ENCODE data around the gene TRIM52.

TRIM52 gene

DNA sequence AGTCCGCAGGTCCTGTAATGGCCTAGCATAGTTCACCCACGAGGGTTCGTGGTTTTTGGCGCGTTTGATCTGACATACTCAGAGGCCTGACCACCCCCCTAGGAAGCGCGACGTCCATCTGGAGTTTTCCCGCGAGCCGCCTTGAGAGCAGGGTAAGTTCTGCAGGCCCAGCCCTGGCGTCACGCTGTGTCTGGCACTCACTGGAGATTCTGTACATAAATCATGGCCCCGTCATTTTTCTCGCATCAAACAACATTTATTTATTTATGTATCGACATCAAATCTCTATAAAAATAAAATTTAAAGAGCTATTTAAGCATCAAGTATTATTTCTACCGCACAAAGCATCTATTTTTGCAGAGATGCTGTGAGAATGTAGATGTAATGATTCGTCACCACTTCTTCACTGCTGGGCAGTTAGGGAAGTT is 38.3 kb downstream of the TRIM52 start:
- DNase-seq (ENCODE audit: low read depth, low spot score): no peak
- no peak for TF ChIP-seq CTCF (IDR thresholded peaks at IDR 0.05; ENCODE audit: insufficient read depth, low read length, missing control alignments)
- peak overlapping the region; percentile 96 for H3K4me3 ChIP-seq (ENCODE audit: low read depth, low read length)
- POLR2A ChIA-PET: interaction anchor here (0.8 to 5.5 kb wide), 14 partner anchors 12 to 50 kb away, joined by 3 to 40 read pairs (median 5); partner anchors contain the start of genes RACK1 and TRIM7
- CTCF ChIA-PET: interaction anchor here (1.0 to 1.9 kb wide), 3 partner anchors 16 to 37 kb away, joined by 3 to 7 read pairs (median 4); no protein-coding TSS in a partner anchor

DNA sequence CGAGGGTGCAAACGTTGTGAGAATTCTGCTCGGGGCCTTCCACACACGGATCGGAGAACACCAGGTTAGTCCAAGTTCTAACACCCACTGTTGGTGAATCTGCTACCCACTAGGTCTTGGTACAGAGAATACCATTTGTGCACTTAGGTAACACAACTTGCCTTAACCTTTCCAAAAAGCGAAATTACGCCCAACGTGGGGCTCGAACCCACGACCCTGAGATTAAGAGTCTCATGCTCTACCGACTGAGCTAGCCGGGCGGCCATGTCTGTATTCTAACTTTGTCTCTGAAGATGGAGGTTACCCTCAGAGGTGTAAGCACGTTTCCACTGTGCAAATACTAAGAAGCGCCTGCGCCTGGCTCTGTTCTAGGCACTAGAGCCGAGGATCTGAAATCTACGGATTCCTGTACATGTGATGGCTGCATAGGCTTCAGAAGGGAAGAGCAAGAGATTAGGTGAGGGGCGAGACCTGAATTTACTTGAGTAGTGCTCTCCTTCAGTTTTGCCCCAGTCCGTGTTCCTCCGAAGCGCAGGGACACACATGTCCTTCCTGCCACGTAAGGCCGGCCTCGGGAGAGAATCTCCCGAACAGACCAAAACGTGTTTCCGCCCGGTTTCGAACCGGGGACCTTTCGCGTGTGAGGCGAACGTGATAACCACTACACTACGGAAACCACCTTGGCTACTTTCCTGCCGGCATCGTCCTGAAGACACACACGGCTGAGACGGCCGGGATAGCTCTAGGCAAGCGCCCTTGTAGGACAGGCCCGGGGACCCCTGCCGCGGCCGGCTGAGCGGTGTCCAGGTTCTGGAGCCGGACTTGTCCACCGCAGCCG is 38.9 kb downstream of the TRIM52 start:
- CTCF ChIA-PET: interaction anchor here (1.0 to 1.9 kb wide), 3 partner anchors 15 to 38 kb away, joined by 3 to 7 read pairs (median 4); no protein-coding TSS in a partner anchor
- no peak for TF ChIP-seq CTCF (IDR thresholded peaks at IDR 0.05; ENCODE audit: insufficient read depth, low read length, missing control alignments)
- POLR2A ChIA-PET: interaction anchor here (0.8 to 5.5 kb wide), 11 partner anchors 13 to 38 kb away, joined by 3 to 40 read pairs (median 6); partner anchors contain the start of genes RACK1 and TRIM7
- peak overlapping the region; percentile 96 for H3K4me3 ChIP-seq (ENCODE audit: low read depth, low read length)
- peak; percentile 91 for DNase-seq (ENCODE audit: low read depth, low spot score)

- DNase-seq (ENCODE audit: low read depth, low spot score): no peak
- POLR2A ChIA-PET: interaction anchor here (1.0 to 2.6 kb wide), 5 partner anchors 13 to 39 kb away, joined by 4 to 14 read pairs (median 6); no protein-coding TSS in a partner anchor
- TF ChIP-seq CTCF (IDR thresholded peaks at IDR 0.05; ENCODE audit: insufficient read depth, low read length, missing control alignments): no peak
- CTCF ChIA-PET: interaction anchor here (1.9 kb wide), 1 partner anchor 34 kb away, joined by 7 read pairs; no protein-coding TSS in a partner anchor
- H3K4me3 ChIP-seq (ENCODE audit: low read depth, low read length): peak overlapping the region; percentile 21; the same call in 1 of the 2 replicates
Observed at GRCh38 chr5:181221105-181221791, 39.7 kb downstream of the TRIM52 start.

DNA sequence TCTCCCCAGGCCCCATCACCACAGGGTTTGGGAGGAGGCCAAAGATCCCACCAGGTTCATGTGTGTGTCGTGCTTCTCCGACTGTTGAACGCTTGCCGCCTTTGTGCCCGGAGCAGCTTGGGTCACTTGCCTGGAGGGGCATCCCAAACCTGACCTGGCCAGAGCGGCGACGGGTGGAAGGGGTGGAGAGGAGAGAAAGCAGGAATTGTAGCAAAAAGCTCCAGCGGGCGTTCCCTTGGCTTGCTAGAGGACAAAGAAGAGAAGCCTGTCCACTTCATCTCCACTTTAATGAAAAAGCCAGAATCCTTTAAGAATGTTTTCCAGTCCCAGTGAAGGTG is 40.8 kb downstream of the TRIM52 start:
- no peak overlapping the region for H3K4me3 ChIP-seq (ENCODE audit: low read depth, low read length)
- POLR2A ChIA-PET: interaction anchor here (1.0 kb wide), 1 partner anchor 14 kb away, joined by 4 read pairs; no protein-coding TSS in a partner anchor
- DNase-seq (ENCODE audit: low read depth, low spot score): no peak
- CTCF ChIA-PET: interaction anchor here (1.0 kb wide), 1 partner anchor 36 kb away, joined by 3 read pairs; no protein-coding TSS in a partner anchor
- no peak for TF ChIP-seq CTCF (IDR thresholded peaks at IDR 0.05; ENCODE audit: insufficient read depth, low read length, missing control alignments)

DNA sequence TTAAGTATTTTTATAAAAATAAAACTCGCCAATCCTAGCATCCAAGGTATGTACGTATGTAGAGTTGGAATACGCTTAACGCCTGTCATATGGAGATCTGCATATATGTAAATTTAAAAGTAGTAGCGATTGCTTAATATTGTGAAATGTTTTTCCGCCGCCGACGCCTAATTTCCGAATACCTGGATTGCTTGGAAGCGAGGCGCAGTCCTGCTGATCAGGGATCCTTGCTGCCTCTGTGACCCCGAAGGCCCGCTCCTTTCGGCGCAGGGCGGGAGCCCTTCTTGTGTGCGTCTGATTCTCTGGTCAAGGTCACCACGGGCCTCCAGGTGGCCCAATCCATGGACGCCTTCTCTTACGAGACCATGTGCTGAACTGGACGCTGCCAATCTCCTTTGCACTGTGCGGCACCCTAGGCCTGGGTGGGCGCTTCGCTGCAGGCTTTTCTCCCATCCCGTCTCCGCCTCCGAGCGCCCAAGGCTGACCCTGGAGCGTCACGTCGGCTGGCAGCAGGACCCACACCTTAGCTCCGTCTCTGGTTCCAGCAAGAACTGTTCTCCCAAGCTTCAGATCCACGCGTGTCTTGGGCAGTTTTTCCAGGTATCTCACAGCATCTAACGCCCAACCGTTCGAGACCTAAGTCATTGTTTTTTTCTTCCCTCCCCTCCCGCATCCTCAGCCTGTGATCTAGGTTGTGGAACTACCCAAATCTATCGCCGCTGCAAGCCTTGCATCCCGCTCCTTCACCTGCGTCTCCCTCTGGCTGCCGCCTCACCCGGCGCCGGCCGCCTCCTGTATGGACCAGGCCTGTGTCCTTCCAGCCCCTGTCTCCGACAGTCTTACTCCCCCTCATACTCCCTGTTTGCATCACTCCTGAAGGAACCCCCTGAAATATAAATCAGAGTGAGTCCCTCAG is 41.4 kb downstream of the TRIM52 start:
- no peak overlapping the region for H3K4me3 ChIP-seq (ENCODE audit: low read depth, low read length)
- no peak for DNase-seq (ENCODE audit: low read depth, low spot score)
- ChIA-PET CTCF (interaction anchor here (1.0 kb wide), 1 partner anchor 35 kb away, joined by 3 read pairs; no protein-coding TSS in a partner anchor), POLR2A (no interaction called here)
- no peak for TF ChIP-seq CTCF (IDR thresholded peaks at IDR 0.05; ENCODE audit: insufficient read depth, low read length, missing control alignments)

All from AG04449 (cell line).